ENCODE results near the gene CLSTN2.
"Not testable (repeated sequence)": the region's sequence is repeated elsewhere in the genome, so short reads cannot be mapped to it uniquely, and the experiment has no call there.

The CLSTN2 gene

DNA sequence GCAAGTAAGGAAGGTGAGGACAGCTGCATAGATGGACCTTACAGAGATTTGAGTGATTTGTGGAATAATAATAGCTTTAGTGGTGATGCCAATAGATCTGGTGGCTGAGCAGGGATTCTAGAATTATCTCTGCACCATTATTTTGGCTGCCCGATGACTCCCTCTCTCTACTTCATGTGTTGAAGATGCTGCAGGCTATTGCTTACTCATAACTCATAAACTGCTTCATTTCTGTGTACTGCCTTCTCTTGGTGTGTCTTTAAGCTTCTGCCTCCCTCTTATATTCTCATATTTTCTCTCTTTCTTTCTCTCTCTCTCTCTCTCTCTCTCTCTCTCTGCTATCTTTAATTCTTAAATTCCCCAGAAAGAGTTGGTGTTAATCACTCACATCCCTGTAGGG lies 486.9 kb downstream of the CLSTN2 start:
- H3K27ac ChIP-seq (ENCODE audit: low read depth, low read length, severe bottlenecking) = no peak overlapping the region
- H3K9me3 ChIP-seq (ENCODE audit: control insufficient read depth, low read length) = no peaks in the 10 kb centered on the region
- no peaks in the 10 kb centered on the region for H3K36me3 ChIP-seq (ENCODE audit: control insufficient read depth, insufficient read depth, low read length)
- H3K4me3 ChIP-seq (ENCODE audit: extremely low read depth, insufficient read depth, low read length, poor library complexity, severe bottlenecking) = no peak overlapping the region
- peaks cover 35% of the 10 kb centered on the region for H3K4me1 ChIP-seq (ENCODE audit: control insufficient read depth, insufficient read depth, low read length, poor library complexity, severe bottlenecking)
- WGBS, 2 experiments (ENCODE audit: insufficient coverage in 2 of 2) = 100% methylated on average over 1 of the region's 1 CpG; no CpG with 5 or more reads in 1 of the 2 experiments

- H3K4me3 ChIP-seq (ENCODE audit: extremely low read depth, insufficient read depth, low read length, poor library complexity, severe bottlenecking) = no peak overlapping the region
- H3K27ac ChIP-seq (ENCODE audit: low read depth, low read length, severe bottlenecking) = peak overlapping the region; percentile 87
- 96% methylated on average over 3 of the region's 4 CpGs; no CpG with 5 or more reads in 1 of the 2 experiments for WGBS, 2 experiments (ENCODE audit: insufficient coverage in 2 of 2)
- H3K9me3 ChIP-seq (ENCODE audit: control insufficient read depth, low read length) = no peaks in the 10 kb centered on the region
- peaks cover 35% of the 10 kb centered on the region for H3K4me1 ChIP-seq (ENCODE audit: control insufficient read depth, insufficient read depth, low read length, poor library complexity, severe bottlenecking)
- no peaks in the 10 kb centered on the region for H3K36me3 ChIP-seq (ENCODE audit: control insufficient read depth, insufficient read depth, low read length)
Measured at GRCh38 chr3:140423146-140423545, 488.2 kb downstream of the CLSTN2 start.

- 22% methylated on average over 2 of the region's 2 CpGs; no CpG with 5 or more reads in 1 of the 2 experiments for WGBS, 2 experiments (ENCODE audit: insufficient coverage in 2 of 2)
- Histone ChIP-seq H3K4me1 (ENCODE audit: control insufficient read depth, insufficient read depth, low read length, poor library complexity, severe bottlenecking) (peaks cover 35% of the 10 kb centered on the region), H3K27ac (ENCODE audit: low read depth, low read length, severe bottlenecking) (peak overlapping the region; percentile 87)
- not testable (repeated sequence) for H3K4me3 ChIP-seq (ENCODE audit: extremely low read depth, insufficient read depth, low read length, poor library complexity, severe bottlenecking); H3K36me3 ChIP-seq (ENCODE audit: control insufficient read depth, insufficient read depth, low read length); H3K9me3 ChIP-seq (ENCODE audit: control insufficient read depth, low read length)
Measured at GRCh38 chr3:140423574-140423973, 488.6 kb downstream of the CLSTN2 start.

DNA sequence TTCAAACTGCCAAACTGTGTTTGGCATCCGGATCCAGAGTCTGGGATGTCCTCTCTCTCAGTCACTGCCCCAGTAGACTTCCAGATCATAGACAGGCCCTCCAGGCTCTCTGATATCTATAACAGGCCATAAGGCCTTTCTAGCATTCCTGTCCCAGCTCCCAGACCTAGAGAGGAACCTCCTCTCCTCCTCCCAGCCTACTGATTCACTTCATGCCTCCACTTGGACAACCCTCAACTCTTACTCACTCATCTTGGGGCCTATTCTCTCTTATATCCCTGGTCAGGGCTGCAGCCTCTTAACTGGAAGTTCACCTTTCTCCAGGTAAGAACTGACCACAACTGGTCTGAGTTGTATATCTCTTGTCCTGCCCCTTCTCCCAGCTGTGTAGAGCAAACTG lies 489.2 kb downstream of the CLSTN2 start:
- Histone ChIP-seq H3K36me3 (ENCODE audit: control insufficient read depth, insufficient read depth, low read length) (no peaks in the 10 kb centered on the region), H3K27ac (ENCODE audit: low read depth, low read length, severe bottlenecking) (peak overlapping the region; percentile 45), H3K4me1 (ENCODE audit: control insufficient read depth, insufficient read depth, low read length, poor library complexity, severe bottlenecking) (peaks cover 35% of the 10 kb centered on the region), H3K9me3 (ENCODE audit: control insufficient read depth, low read length) (no peaks in the 10 kb centered on the region), H3K4me3 (ENCODE audit: extremely low read depth, insufficient read depth, low read length, poor library complexity, severe bottlenecking) (no peak overlapping the region)
- WGBS, 2 experiments (ENCODE audit: insufficient coverage in 2 of 2) = 93 to 100% methylated on average over 1 of the region's 1 CpG

GRCh38 chr3:140424726-140425125 lies 489.7 kb downstream of the CLSTN2 start:
- H3K4me1 ChIP-seq (ENCODE audit: control insufficient read depth, insufficient read depth, low read length, poor library complexity, severe bottlenecking) = peaks cover 35% of the 10 kb centered on the region
- no peak overlapping the region for H3K4me3 ChIP-seq (ENCODE audit: extremely low read depth, insufficient read depth, low read length, poor library complexity, severe bottlenecking)
- 88% methylated on average over 1 of the region's 1 CpG; no CpG with 5 or more reads in 1 of the 2 experiments for WGBS, 2 experiments (ENCODE audit: insufficient coverage in 2 of 2)
- H3K9me3 ChIP-seq (ENCODE audit: control insufficient read depth, low read length) = no peaks in the 10 kb centered on the region
- no peak overlapping the region for H3K27ac ChIP-seq (ENCODE audit: low read depth, low read length, severe bottlenecking)
- H3K36me3 ChIP-seq (ENCODE audit: control insufficient read depth, insufficient read depth, low read length) = no peaks in the 10 kb centered on the region

- WGBS, 2 experiments (ENCODE audit: insufficient coverage in 2 of 2) = 50% methylated on average over 1 of the region's 1 CpG; no CpG with 5 or more reads in 1 of the 2 experiments
- H3K4me1 ChIP-seq (ENCODE audit: control insufficient read depth, insufficient read depth, low read length, poor library complexity, severe bottlenecking) = peaks cover 25% of the 10 kb centered on the region
- no peaks in the 10 kb centered on the region for H3K36me3 ChIP-seq (ENCODE audit: control insufficient read depth, insufficient read depth, low read length)
- no peak overlapping the region for H3K4me3 ChIP-seq (ENCODE audit: extremely low read depth, insufficient read depth, low read length, poor library complexity, severe bottlenecking)
- no peaks in the 10 kb centered on the region for H3K9me3 ChIP-seq (ENCODE audit: control insufficient read depth, low read length)
- no peak overlapping the region for H3K27ac ChIP-seq (ENCODE audit: low read depth, low read length, severe bottlenecking)
Measured at GRCh38 chr3:140427786-140428185, 492.8 kb downstream of the CLSTN2 start.

- Histone ChIP-seq H3K9me3 (ENCODE audit: control insufficient read depth, low read length) (no peaks in the 10 kb centered on the region), H3K4me3 (ENCODE audit: extremely low read depth, insufficient read depth, low read length, poor library complexity, severe bottlenecking) (no peak overlapping the region), H3K4me1 (ENCODE audit: control insufficient read depth, insufficient read depth, low read length, poor library complexity, severe bottlenecking) (peaks cover 20% of the 10 kb centered on the region), H3K36me3 (ENCODE audit: control insufficient read depth, insufficient read depth, low read length) (no peaks in the 10 kb centered on the region), H3K27ac (ENCODE audit: low read depth, low read length, severe bottlenecking) (no peak overlapping the region)
- WGBS, 2 experiments (ENCODE audit: insufficient coverage in 2 of 2) = 50 to 81% methylated on average over 1 to 3 of the region's 3 CpGs
Measured at GRCh38 chr3:140428380-140428779, 493.4 kb downstream of the CLSTN2 start.

GRCh38 chr3:140429791-140430190 lies 494.8 kb downstream of the CLSTN2 start:
- no peaks in the 10 kb centered on the region for H3K9me3 ChIP-seq (ENCODE audit: control insufficient read depth, low read length)
- no peak overlapping the region for H3K27ac ChIP-seq (ENCODE audit: low read depth, low read length, severe bottlenecking)
- no peaks in the 10 kb centered on the region for H3K36me3 ChIP-seq (ENCODE audit: control insufficient read depth, insufficient read depth, low read length)
- WGBS, 2 experiments (ENCODE audit: insufficient coverage in 2 of 2) = 78% methylated on average over 1 of the region's 1 CpG; no CpG with 5 or more reads in 1 of the 2 experiments
- peaks cover 6% of the 10 kb centered on the region for H3K4me1 ChIP-seq (ENCODE audit: control insufficient read depth, insufficient read depth, low read length, poor library complexity, severe bottlenecking)
- H3K4me3 ChIP-seq (ENCODE audit: extremely low read depth, insufficient read depth, low read length, poor library complexity, severe bottlenecking) = no peak overlapping the region

- H3K9me3 ChIP-seq (ENCODE audit: control insufficient read depth, low read length) = no peaks in the 10 kb centered on the region
- no peaks in the 10 kb centered on the region for H3K36me3 ChIP-seq (ENCODE audit: control insufficient read depth, insufficient read depth, low read length)
- WGBS, 2 experiments (ENCODE audit: insufficient coverage in 2 of 2) = 85% methylated on average over 5 to 6 of the region's 7 CpGs
- H3K4me3 ChIP-seq (ENCODE audit: extremely low read depth, insufficient read depth, low read length, poor library complexity, severe bottlenecking) = no peak overlapping the region
- no peaks in the 10 kb centered on the region for H3K4me1 ChIP-seq (ENCODE audit: control insufficient read depth, insufficient read depth, low read length, poor library complexity, severe bottlenecking)
- H3K27ac ChIP-seq (ENCODE audit: low read depth, low read length, severe bottlenecking) = no peak overlapping the region
Measured at GRCh38 chr3:140430494-140430893, 495.5 kb downstream of the CLSTN2 start.

- no peak overlapping the region for H3K27ac ChIP-seq (ENCODE audit: low read depth, low read length, severe bottlenecking)
- no peaks in the 10 kb centered on the region for H3K9me3 ChIP-seq (ENCODE audit: control insufficient read depth, low read length)
- WGBS, 2 experiments (ENCODE audit: insufficient coverage in 2 of 2) = 55 to 64% methylated on average over 7 to 8 of the region's 8 CpGs
- H3K4me1 ChIP-seq (ENCODE audit: control insufficient read depth, insufficient read depth, low read length, poor library complexity, severe bottlenecking) = no peaks in the 10 kb centered on the region
- no peak overlapping the region for H3K4me3 ChIP-seq (ENCODE audit: extremely low read depth, insufficient read depth, low read length, poor library complexity, severe bottlenecking)
- H3K36me3 ChIP-seq (ENCODE audit: control insufficient read depth, insufficient read depth, low read length) = no peaks in the 10 kb centered on the region
Measured at GRCh38 chr3:140432229-140432669, 497.3 kb downstream of the CLSTN2 start.

- Histone ChIP-seq H3K9me3 (ENCODE audit: control insufficient read depth, low read length) (no peaks in the 10 kb centered on the region), H3K4me1 (ENCODE audit: control insufficient read depth, insufficient read depth, low read length, poor library complexity, severe bottlenecking) (no peaks in the 10 kb centered on the region)
- WGBS, 2 experiments (ENCODE audit: insufficient coverage in 2 of 2) = 50 to 73% methylated on average over 1 to 2 of the region's 2 CpGs
Measured at GRCh38 chr3:140433431-140433830, 498.4 kb downstream of the CLSTN2 start.

More at GRCh38 chr3:140433431-140433830, 498.4 kb downstream of the CLSTN2 start:
- no peaks in the 10 kb centered on the region for H3K36me3 ChIP-seq (ENCODE audit: control insufficient read depth, insufficient read depth, low read length)
- H3K4me3 ChIP-seq (ENCODE audit: extremely low read depth, insufficient read depth, low read length, poor library complexity, severe bottlenecking) = no peak overlapping the region
- H3K27ac ChIP-seq (ENCODE audit: low read depth, low read length, severe bottlenecking) = no peak overlapping the region
